SK-MEL-5 (cell line): Measurements from ENCODE around the gene EHMT1. TPM values are rescaled to one million over a fixed set of nuclear protein-coding genes. Genes with fewer than 3 reads are reported as not detected.
"Not testable (repeated sequence)": the region's sequence is repeated elsewhere in the genome, so short reads cannot be mapped to it uniquely, and the experiment has no call there.

Experiments used
- DNase-seq: peaks from one replicate; pipeline ENCODE4 v3.0.0-alpha.2; 2016; ENCODE audit warnings: low read depth, low spot score
- in situ Hi-C: cut with HindIII; loops from 2 replicates; pipeline ENCODE4 v1.10.0; 2016; ENCODE audit warnings: low sequenced_read_pairs, high pct_unique_total_duplicates, low pct_unique_long_range_greater_than_20kb
- total RNA-seq: library from RNA; depleted of rRNA; stranded (reverse); fragments of >200 nt; shearing (Covaris generic); gene quantifications from 2 replicates; pipeline ENCODE4 v1.2.3, GENCODE V29; 2014

The EHMT1 gene
- total RNA-seq, 1 experiment from 2014 or later: 18.5 TPM

- DNase-seq: no peak
- in situ Hi-C loops: no loop called here
Measured at GRCh38 chr9:137716694-137717287, 98.0 kb downstream of the EHMT1 start.

- no peak for DNase-seq
- in situ Hi-C loops: no loop called here
Measured at GRCh38 chr9:137717776-137718327, 99.0 kb downstream of the EHMT1 start.

GRCh38 chr9:137719194-137719593, 100.4 kb downstream of the EHMT1 start:
- DNase-seq: no peak
- in situ Hi-C loops: no loop called here

GRCh38 chr9:137720571-137721110, 101.8 kb downstream of the EHMT1 start:
- no peak for DNase-seq
- in situ Hi-C loops: no loop called here

- in situ Hi-C loops: no loop called here
- DNase-seq: no peak
Measured at GRCh38 chr9:137721479-137721878, 102.7 kb downstream of the EHMT1 start.

GRCh38 chr9:137721899-137722298, 103.1 kb downstream of the EHMT1 start:
- in situ Hi-C loops: no loop called here
- no peak for DNase-seq

GRCh38 chr9:137722481-137722880, 103.7 kb downstream of the EHMT1 start:
- DNase-seq: no peak
- in situ Hi-C loops: no loop called here

GRCh38 chr9:137723356-137723755, 104.6 kb downstream of the EHMT1 start:
- DNase-seq, in situ Hi-C loops: not testable (repeated sequence)

GRCh38 chr9:137723783-137724445, 105.1 kb downstream of the EHMT1 start:
- DNase-seq: no peak
- in situ Hi-C loops: no loop called here

- no peak for DNase-seq
- in situ Hi-C loops: no loop called here
Measured at GRCh38 chr9:137724818-137725240, 106.0 kb downstream of the EHMT1 start.

- DNase-seq: no peak
- in situ Hi-C loops: no loop called here
Measured at GRCh38 chr9:137725598-137725997, 106.8 kb downstream of the EHMT1 start.

GRCh38 chr9:137726336-137726735, 107.5 kb downstream of the EHMT1 start:
- DNase-seq, in situ Hi-C loops: not testable (repeated sequence)

GRCh38 chr9:137726764-137727163, 108.0 kb downstream of the EHMT1 start:
- in situ Hi-C loops: no loop called here
- DNase-seq: no peak

- no peak for DNase-seq
- in situ Hi-C loops: no loop called here
Measured at GRCh38 chr9:137727716-137728115, 108.9 kb downstream of the EHMT1 start.

- in situ Hi-C loops: no loop called here
- no peak for DNase-seq
Measured at GRCh38 chr9:137728444-137729311, 109.9 kb downstream of the EHMT1 start.

- DNase-seq: no peak
- in situ Hi-C loops: no loop called here
Measured at GRCh38 chr9:137731216-137731946, 112.6 kb downstream of the EHMT1 start.
